ENCODE measurements around the gene KCNJ16. TPM values are rescaled to one million over a fixed set of nuclear protein-coding genes. Genes with fewer than 3 reads are reported as not detected.
A peak's percentile ranks its signal among the peaks of the same experiment; 100 is the strongest.

KCNJ16 gene
- total and polyA plus RNA-seq, 4 donors, result 0.35 to 4.0 (median 1.3) TPM

GRCh38 chr17:70172923-70173322, 97.9 kb downstream of the KCNJ16 start:
- TF ChIP-seq CTCF (IDR thresholded peaks at IDR 0.05; ENCODE audit: control extremely low read depth, extremely low read depth), result no peak
- peaks cover 0 to 13% (median under 1%) of the 10 kb centered on the region in 5 donors for H3K4me1 ChIP-seq (ENCODE audit: control insufficient read depth in 5 of 5, insufficient read depth in 5 of 5, low read length in 5 of 5)
- peak overlapping the region in 1 of 2 donors; percentile 73 for H3K27ac ChIP-seq (ENCODE audit: low read depth in 1 of 2, low read length in 1 of 2)
- no peak overlapping the region for H3K9ac ChIP-seq (ENCODE audit: insufficient read depth in 1 of 2, low read length in 2 of 2)
- peaks cover 3 to 9% (median 6%) of the 10 kb centered on the region in 4 donors for H3K36me3 ChIP-seq (ENCODE audit: control insufficient read depth in 4 of 4, insufficient read depth in 4 of 4, low read length in 4 of 4)
- ATAC-seq (ENCODE audit: insufficient read depth, low FRiP score) (no peak), DNase-seq (no peak)
- WGBS, 2 donors, result 88 to 89% methylated on average over 2 of the region's 2 CpGs
- peaks cover 0 to 4% (median 0%) of the 10 kb centered on the region in 4 donors for H3K9me3 ChIP-seq (ENCODE audit: control insufficient read depth in 4 of 4, insufficient read depth in 3 of 4, low read length in 3 of 4)
- no peak overlapping the region for H3K4me3 ChIP-seq
- H3K27me3 ChIP-seq (ENCODE audit: control insufficient read depth in 3 of 3, insufficient read depth in 3 of 3, low read length in 2 of 3), result peaks cover 0 to 24% (median 2%) of the 10 kb centered on the region in 3 donors

GRCh38 chr17:70173681-70174080, 98.7 kb downstream of the KCNJ16 start:
- peaks cover 0 to 24% (median 2%) of the 10 kb centered on the region in 3 donors for H3K27me3 ChIP-seq (ENCODE audit: control insufficient read depth in 3 of 3, insufficient read depth in 3 of 3, low read length in 2 of 3)
- H3K4me3 ChIP-seq, result no peak overlapping the region
- ATAC-seq (ENCODE audit: insufficient read depth, low FRiP score) (no peak), DNase-seq (no peak)
- H3K4me1 ChIP-seq (ENCODE audit: control insufficient read depth in 5 of 5, insufficient read depth in 5 of 5, low read length in 5 of 5), result peaks cover 0 to 13% (median 4%) of the 10 kb centered on the region in 5 donors
- no peak overlapping the region for H3K9ac ChIP-seq (ENCODE audit: insufficient read depth in 1 of 2, low read length in 2 of 2)
- 77 to 84% methylated on average over 4 of the region's 4 CpGs for WGBS, 2 donors
- peaks cover 3 to 9% (median 6%) of the 10 kb centered on the region in 4 donors for H3K36me3 ChIP-seq (ENCODE audit: control insufficient read depth in 4 of 4, insufficient read depth in 4 of 4, low read length in 4 of 4)
- H3K27ac ChIP-seq (ENCODE audit: low read depth in 1 of 2, low read length in 1 of 2), result peak overlapping the region in 1 of 2 donors; percentile 86
- H3K9me3 ChIP-seq (ENCODE audit: control insufficient read depth in 4 of 4, insufficient read depth in 3 of 4, low read length in 3 of 4), result peaks cover 0 to 4% (median 0%) of the 10 kb centered on the region in 4 donors
- no peak for TF ChIP-seq CTCF (IDR thresholded peaks at IDR 0.05; ENCODE audit: control extremely low read depth, extremely low read depth)

- Histone ChIP-seq H3K36me3 (ENCODE audit: control insufficient read depth in 4 of 4, insufficient read depth in 4 of 4, low read length in 4 of 4) (peaks cover 0 to 2% (median under 1%) of the 10 kb centered on the region in 4 donors), H3K27me3 (ENCODE audit: control insufficient read depth in 3 of 3, insufficient read depth in 3 of 3, low read length in 2 of 3) (no peaks in the 10 kb centered on the region), H3K4me3 (no peak overlapping the region), H3K9ac (ENCODE audit: insufficient read depth in 1 of 2, low read length in 2 of 2) (no peak overlapping the region), H3K9me3 (ENCODE audit: control insufficient read depth in 4 of 4, insufficient read depth in 3 of 4, low read length in 3 of 4) (peaks cover 0 to 2% (median 0%) of the 10 kb centered on the region in 4 donors), H3K27ac (ENCODE audit: low read depth in 1 of 2, low read length in 1 of 2) (peak overlapping the region in 1 of 2 donors; percentile 72), H3K4me1 (ENCODE audit: control insufficient read depth in 5 of 5, insufficient read depth in 5 of 5, low read length in 5 of 5) (peaks cover 0 to 17% (median 0%) of the 10 kb centered on the region in 5 donors)
- no peak for TF ChIP-seq CTCF (IDR thresholded peaks at IDR 0.05; ENCODE audit: control extremely low read depth, extremely low read depth)
- ATAC-seq (ENCODE audit: insufficient read depth, low FRiP score) (no peak), DNase-seq (no peak)
- 76 to 88% methylated on average over 5 of the region's 5 CpGs for WGBS, 2 donors
Measured at GRCh38 chr17:70181376-70181775, 106.4 kb downstream of the KCNJ16 start.

- no peak for TF ChIP-seq CTCF (IDR thresholded peaks at IDR 0.05; ENCODE audit: control extremely low read depth, extremely low read depth)
Measured at GRCh38 chr17:70181866-70182265, 106.8 kb downstream of the KCNJ16 start.

More at GRCh38 chr17:70181866-70182265, 106.8 kb downstream of the KCNJ16 start:
- H3K27ac ChIP-seq (ENCODE audit: low read depth in 1 of 2, low read length in 1 of 2), result peak overlapping the region in 1 of 2 donors; percentile 81
- H3K4me3 ChIP-seq, result no peak overlapping the region
- ATAC-seq (ENCODE audit: insufficient read depth, low FRiP score) (no peak), DNase-seq (no peak)
- peaks cover 0 to 2% (median 0%) of the 10 kb centered on the region in 4 donors for H3K9me3 ChIP-seq (ENCODE audit: control insufficient read depth in 4 of 4, insufficient read depth in 3 of 4, low read length in 3 of 4)
- peaks cover 0 to 2% (median 0%) of the 10 kb centered on the region in 4 donors for H3K36me3 ChIP-seq (ENCODE audit: control insufficient read depth in 4 of 4, insufficient read depth in 4 of 4, low read length in 4 of 4)
- H3K27me3 ChIP-seq (ENCODE audit: control insufficient read depth in 3 of 3, insufficient read depth in 3 of 3, low read length in 2 of 3), result no peaks in the 10 kb centered on the region
- peaks cover 0 to 17% (median 0%) of the 10 kb centered on the region in 5 donors for H3K4me1 ChIP-seq (ENCODE audit: control insufficient read depth in 5 of 5, insufficient read depth in 5 of 5, low read length in 5 of 5)
- 92 to 97% methylated on average over 3 of the region's 3 CpGs for WGBS, 2 donors
- no peak overlapping the region for H3K9ac ChIP-seq (ENCODE audit: insufficient read depth in 1 of 2, low read length in 2 of 2)

Measured in lung (tissue), 12 donors.